ENCODE measurements around the gene PNRC2.
A peak's percentile ranks its signal among the peaks of the same experiment; 100 is the strongest.
"Not testable (repeated sequence)": the region's sequence is repeated elsewhere in the genome, so short reads cannot be mapped to it uniquely, and the experiment has no call there.

The PNRC2 gene

DNA sequence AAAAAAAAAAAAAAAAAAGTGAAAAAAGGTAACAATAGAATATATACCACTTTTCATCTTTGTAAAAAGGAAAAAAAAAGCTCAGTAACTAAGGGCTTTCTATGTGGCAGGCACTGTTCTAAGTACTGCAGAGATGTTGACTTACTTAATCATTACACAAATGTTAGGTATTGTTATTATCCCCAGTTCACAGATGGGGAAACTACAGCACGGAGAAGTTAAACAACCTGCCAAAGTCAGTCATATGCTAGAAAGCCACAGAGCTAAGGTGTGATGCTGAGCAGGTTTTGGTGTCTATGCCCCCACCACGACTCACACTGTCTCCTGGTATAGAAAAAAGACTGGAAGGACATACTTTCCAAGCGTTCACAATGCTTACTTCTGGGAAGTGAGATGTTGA is 6.6 kb upstream of the PNRC2 start:
- DNase-seq (ENCODE audit: low read depth) = no peak

DNA sequence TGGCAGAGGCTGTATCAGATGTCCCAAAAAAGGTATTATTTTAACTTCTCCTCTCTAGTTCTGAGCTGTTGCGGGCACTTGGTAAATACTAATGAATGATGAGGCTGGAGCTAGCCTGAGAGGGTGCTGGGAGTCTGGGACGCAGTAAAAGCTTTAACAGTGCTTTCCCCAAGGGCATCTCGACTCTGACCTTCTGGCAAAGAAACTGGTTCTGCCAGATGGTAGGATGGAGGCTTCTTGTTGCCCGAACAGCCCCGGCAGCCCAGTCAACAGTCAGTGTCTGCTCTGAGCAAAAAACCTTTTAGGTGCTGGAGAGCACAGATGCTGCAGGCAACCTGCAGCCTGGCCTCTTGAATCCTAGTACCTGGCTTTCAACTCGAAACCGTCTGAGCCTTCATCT is 2.5 kb upstream of the PNRC2 start:
- no peak for DNase-seq (ENCODE audit: low read depth)

DNA sequence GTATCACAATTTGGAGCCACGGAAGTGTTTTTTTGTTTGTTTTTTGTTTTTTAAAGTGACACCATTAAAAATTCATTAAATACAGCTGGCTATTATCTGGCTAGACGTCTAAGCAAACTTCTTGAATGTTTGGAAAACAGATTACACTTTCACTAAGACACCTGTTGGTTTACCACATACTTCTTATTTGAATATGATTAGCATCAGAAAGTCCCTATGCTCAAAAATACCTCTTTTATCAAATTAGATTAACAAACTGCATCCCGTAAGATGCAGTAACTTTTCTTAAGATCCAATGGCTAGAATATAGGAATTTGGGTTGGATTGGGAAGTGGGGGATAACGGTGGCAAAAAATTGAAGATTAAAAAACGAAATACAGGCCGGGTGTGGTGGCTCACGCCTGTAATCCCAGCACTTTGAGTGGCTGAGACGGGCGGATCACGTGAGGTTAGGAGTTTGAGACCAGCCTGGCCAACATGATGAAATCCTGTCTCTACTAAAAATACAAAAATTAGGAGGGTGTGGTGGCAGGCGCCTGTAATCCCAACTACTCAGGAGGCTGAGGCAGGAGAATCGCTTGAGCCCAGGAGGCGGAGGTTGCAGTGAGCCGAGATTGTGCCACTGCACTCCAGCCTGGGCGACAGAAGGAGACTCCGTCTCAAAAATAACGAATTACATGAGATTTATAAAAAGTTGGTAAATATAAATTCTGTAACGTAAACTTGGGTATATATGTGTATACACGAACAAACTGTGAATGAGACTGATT is 1.4 kb upstream of the PNRC2 start:
- not testable (repeated sequence) for DNase-seq (ENCODE audit: low read depth)

DNA sequence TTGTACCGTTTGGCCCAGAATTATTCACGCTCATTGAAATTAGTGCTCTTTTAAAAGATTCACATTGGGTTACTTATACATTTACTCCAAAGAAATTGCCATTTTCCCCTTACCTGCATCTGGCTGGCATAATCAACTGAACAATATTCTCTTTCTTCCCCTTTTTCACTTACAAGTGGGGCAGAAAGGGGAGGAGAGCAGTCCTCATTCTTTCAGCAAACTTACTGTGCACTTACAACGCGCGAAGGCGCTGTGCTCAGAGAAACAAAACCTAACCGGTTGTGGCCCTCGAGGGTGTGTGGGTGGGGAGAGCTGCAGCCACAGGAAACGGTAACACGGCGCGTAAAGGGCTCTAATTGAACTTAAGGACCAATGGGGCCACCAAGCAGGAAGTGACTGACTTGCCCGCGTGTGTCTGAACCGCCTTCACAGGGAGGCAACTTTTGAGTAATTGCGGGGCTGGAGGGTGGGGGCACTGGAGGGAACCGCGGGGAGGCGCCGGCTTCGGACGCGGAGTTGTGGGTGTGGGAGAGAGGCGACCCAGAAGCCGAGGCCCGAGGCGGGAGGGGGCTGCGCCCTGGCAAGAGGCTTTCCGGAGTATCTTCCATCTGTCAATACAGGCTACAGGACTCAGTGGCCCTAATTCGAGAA is 693 bp upstream of the PNRC2 start:
- peak; percentile 88 for DNase-seq (ENCODE audit: low read depth)

DNA sequence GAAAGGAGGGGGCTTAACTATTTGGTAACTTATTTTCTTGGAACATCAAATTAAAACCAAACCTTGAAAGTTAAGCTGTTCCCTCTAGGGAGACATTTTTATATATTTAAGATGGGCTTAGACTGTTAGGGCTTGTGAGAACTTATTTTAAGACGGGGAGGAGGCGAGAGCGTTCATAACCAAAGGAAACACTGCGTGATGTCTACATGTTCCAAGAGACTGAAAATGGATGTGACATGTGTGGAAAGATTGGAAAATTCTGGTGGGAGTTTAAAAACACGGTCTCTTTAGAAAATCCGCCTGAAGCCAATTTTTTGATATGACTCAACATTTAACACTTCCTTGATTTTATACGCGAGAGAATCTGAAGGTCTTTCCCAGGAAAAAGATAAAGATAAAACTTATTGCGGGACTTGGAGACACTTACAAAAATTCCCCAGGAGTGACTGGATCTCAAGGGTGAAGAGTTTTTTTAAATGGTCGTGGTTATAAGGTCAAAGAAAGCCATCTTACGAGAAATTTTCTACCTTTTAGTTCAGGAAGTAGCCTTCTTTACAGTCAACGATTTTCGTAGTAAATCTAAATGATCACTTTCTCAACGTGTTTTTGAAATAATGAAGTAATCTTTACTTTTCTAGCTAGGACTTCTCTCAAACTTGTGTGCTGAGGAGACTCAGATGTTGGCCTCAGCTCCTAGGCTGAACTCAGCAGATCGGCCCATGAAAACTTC is 828 bp downstream of the PNRC2 start:
- no peak for DNase-seq (ENCODE audit: low read depth)

DNA sequence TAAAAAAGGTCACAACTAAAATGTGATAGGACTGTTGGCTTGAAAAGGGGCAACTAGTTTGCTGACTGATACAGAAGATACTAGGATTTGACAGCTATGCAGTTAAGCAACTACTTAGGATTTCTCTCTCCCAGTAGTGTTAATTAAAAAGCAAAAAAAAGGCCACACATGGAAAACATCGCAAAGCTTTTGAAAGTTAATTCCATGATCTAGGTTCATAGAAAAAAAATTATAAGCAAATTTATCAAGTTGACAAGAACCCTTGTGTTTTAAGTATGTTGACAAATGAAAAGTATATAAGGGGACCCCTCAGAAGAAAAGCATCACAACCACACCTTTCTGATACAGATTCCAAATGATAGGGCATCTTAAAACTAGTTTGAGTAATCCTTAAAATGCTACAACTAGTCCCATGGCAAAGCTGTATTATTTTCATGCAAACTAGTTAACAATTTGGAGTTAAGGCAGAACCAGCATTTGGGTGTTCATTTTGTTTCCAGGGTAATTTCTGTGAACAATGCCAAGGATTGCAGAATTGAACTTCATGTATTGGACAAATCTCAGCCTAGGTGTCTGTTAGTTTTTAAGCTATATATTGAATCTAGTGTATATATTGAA is 4.1 kb downstream of the PNRC2 start:
- DNase-seq (ENCODE audit: low read depth) = no peak

DNA sequence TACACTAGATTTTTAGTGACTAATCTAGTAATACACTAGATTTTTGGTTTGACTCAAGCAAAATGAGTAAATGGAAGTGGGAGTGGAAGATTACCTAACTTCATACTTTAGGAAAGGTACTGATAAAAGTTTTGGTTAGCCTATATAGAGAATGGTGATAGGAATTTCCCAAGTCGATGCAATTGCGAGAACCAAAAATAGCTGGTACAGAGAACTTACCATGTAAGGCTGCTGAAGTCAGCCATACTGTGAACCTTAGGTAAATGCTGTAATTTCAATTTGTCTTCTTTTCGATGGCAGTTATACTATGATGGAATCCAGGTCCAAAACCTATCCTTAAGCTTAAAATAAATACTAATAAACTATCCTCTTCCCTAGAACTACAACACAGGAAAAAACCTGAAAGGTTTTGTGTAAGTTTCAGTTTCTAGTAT is 4.6 kb downstream of the PNRC2 start:
- DNase-seq (ENCODE audit: low read depth) = no peak

DNA sequence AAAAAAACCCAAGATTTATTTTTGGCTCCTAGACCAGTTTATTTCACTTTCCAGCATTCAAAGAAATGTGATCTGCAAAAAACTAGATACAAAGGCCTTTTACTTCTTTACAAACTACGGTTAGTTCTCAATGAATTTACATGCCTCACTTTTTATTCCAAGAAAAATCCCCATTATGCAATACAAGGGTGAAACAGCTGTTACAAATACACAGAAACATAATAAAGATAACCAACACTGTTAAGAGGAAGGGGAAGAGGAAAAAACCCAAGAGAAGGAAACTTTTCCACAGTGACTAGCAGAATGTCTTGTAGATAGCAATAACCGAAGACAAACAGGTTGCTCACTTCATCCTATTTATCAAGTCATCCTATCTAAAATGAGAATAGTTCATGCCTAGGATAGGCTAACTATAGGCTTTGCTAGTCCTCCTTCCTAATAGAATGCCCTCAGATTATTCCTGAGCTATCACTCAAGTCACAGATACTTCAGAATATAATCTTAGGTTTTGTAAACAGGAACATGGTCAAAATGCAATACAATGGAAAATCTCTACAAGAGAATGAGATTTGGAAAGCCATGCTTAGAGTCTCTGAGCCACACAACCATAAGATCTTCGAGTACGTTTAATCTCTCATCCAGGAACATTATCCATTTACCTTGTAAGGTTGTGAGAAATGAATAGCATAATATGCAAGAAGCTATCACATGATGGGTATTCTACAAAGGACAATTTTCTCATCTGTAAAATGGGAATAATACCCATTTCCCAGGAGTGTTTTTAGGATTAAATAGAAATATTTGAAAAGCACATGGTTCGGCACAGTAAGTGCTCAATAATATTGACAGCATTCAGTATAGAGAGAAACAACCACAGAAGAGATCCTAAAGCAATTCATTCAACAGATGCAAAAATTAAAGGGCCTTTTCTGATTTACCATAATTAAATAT is 5.4 kb downstream of the PNRC2 start:
- DNase-seq (ENCODE audit: low read depth) = no peak

DNA sequence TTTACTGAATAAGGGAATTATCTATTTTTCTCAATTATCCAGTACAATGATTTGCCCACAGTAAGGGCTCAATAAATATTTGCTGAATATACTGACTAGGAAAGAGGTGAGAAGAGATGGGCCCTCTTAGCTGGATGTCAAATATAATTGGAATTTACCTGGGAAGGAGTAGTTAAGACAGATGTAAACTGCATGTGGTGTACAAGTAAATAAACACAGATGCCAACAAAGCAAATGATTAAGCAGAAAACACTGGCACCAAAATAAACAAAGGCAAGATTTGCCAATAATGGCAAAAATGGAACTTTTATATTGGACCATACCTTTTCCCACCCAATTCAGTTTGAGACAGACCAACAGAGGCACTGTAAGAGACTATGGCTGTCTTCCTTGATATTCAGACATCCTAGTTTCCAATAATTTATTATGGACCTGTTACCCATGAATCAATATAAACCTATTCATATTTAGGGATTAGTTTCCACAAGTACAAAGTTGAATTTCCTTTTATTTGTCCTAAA is 7.4 kb downstream of the PNRC2 start:
- no peak for DNase-seq (ENCODE audit: low read depth)

DNA sequence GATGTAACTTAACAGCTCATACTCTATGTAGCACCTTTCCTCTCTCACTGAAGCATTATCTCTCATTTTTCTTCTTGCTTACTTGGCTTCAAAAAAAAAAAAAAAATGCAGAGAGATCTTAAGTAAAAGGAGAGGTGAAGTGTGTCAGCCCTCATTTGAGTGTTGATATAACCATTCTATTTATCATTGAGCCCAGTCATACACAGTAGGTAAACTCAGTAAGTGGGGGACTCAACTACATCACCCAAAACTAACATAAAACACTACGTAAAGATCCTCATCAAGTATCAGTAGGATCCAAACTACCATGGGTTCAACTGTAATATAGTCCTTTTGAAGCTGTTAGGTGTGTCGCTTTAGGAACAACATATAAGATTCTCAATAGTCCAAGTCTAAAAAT is 8.2 kb downstream of the PNRC2 start:
- DNase-seq (ENCODE audit: low read depth) = no peak

DNA sequence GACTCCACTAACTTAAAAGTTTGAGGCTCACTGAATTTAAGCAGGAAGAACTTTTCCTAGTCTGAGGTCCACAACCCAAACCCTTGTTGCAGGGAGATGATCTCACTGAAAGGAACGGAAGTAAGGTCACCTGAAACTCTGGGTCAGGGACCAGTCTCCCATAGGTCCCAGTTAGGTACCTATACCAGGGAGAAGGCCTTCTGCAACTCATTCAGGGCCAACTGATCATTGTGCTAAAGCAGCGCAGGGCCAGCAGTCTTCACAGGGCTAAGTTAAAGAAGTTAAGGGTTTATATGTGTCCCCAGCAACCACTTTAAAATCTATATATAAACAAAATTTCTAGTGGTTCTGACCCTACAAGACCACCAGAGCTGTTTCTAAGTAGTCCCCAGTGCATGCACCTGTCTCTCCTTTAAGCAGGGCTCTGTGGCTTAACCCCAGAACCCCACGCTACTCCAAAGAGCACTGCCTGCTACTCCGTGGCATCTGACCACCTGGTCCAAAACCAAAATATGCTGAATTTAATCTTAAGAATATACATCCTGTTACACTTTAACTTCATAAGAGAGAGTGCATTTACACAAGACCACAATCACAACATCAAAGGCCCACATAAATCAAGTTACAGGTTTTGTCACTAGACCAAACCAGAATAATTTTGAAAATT is 17.7 kb downstream of the PNRC2 start:
- no peak for DNase-seq (ENCODE audit: low read depth)

DNA sequence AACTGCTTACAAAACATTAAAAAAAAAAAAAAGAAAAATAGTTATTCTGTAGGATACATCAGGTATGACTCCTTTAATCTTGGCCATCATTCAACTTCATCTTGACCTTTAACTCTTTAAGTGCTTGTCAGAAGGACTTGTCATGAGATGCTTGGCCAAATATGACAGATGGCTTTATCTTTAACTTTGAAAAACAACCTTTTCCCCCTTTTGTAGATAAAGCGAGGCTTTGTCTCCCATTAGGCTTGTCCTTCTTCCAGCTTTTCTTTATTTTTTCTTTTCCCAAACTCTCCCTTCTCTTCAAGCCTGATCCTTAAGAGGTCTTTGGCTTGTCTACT is 18.2 kb downstream of the PNRC2 start:
- no peak for DNase-seq (ENCODE audit: low read depth)

DNA sequence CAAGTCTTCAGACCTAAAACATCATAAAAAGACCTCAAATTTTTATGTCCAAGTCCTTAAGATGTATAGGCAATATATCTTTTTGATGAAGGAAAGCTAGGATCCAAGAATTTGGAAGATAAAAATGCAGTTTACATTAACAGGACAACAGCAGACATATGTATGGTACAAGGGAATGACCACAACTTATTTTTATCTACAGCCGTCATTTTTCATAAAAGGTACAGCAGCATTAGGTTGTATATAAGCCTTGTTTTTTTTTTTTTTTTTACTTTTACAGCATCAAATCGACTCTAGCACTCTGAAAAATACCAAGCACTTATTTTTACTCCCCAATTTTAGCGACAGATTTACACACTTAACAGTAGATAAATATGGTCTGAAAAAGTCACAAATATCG is 19.2 kb downstream of the PNRC2 start:
- no peak for DNase-seq (ENCODE audit: low read depth)

DNA sequence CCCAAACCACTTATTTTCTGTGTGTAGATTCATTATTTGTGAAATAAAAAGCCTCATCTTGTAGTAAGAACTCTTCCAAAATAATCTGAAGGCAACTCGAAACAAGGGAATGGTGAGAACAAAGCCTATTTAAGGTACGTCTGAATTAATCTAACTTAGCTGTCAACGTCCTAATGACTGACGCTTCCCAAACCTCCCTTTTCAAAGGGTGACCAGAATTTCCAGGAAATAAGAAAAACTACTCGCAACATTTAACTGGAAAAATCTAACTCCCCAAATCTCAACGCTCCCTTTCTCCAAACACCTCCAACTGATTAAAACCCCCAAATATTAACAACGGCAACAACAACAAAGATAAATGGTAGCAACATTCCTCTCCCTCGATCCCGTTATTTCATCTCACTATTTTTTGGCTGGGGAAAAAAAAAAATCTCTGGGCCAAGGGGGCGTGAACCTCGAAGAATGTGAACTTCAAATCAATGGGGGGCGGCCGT is 19.8 kb downstream of the PNRC2 start:
- no peak for DNase-seq (ENCODE audit: low read depth)

DNA sequence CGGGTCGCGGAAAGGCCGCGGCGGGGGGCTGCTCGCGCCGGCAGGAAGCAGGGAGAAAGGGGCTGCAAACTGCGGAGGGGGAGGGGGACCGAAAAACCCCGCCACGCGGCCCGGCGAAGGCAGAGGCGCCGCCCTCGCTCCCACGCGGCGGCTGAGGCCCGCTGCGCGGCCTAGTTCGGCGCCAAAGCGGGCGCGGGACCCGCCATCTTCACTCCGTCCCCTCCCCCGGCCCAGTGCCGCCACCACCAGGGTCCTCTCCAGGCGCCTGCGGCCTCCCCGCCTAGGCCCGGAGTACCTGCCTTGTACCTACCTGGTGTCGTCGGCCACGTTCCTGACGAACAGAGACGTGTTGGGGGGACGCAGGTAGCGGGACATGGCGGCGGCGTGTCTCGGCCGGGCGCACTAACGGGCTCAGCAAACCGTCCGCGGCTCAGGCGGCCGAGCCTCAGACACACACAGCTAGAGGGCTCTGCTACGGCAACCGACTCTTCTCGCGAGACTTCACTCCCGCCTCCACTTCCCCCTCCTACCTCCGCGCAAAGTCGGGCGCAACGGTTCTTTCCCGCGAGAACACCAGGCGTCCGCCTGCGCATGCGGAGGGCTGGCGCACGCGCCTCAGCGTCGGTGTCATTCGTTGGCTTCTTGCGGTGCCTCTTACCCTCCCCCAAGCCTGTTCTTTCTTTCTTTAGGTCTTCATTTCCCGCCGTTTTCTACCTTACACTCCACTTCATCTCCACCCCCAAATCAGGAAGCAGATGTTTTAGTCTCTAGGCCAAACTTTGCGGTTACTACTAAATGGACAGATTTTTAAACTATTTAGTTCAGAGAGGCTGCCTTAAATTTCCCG is 20.5 kb downstream of the PNRC2 start, which contains the start of gene SRSF10:
Gene SRSF10 (minus strand): TSS at position 447 of the 847 bp plus-strand sequence. CDS start 72 bp downstream, at position 375.
- DNase-seq (ENCODE audit: low read depth) = peak; percentile 97

DNA sequence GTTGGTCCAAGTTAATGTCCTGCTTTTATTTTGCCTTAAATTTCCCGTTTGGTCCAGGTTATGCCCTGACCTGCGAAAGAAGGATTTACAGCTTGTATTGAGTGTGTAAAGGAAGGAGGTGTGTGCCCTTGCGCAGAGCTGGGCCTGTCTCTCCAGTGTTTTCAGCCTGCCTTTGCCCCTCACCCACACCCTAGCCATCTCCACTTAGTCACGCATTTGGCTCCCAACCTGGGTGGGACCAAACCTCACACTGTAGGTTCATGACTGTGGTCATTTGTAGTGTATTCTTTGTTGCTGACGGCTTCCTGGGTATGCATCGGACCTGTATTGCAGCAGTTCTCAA is 21.1 kb downstream of the PNRC2 start:
- peak; percentile 18 for DNase-seq (ENCODE audit: low read depth)

DNA sequence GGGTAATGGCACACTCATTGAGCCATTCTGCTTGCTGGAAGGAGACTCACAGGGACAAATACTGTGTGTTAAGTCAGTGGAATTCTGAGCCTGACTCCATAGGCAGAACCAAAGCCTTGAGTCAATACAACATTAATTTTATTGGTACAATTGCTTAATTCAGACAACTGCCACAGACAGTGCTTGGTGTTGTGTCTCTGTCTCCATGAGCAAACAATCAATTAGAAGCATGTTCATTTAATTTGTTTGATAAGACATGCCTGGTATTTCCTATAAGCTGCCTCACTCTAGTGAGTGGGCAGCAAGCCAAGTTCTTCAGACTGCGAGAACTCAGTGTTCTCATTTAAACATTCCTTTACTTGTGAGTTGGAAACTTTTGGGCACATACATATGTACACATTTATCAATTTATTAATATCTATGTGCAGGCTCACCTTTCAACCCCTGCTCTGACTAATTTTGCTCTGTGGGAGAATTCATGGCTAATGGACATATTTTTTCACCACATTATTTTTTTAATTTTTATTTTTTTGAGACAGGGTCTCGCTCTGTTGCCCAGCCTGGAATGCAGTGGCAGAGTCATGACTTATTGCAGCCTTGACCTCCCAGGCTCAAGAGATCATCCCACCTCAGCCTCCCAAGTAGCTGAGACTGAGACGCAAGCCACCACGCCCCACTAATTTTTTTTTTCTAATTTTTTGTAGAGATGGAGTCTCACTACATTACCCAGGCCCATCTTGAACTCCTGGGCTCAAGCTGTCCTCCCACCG is 25.0 kb downstream of the PNRC2 start:
- DNase-seq (ENCODE audit: low read depth) = no peak

DNA sequence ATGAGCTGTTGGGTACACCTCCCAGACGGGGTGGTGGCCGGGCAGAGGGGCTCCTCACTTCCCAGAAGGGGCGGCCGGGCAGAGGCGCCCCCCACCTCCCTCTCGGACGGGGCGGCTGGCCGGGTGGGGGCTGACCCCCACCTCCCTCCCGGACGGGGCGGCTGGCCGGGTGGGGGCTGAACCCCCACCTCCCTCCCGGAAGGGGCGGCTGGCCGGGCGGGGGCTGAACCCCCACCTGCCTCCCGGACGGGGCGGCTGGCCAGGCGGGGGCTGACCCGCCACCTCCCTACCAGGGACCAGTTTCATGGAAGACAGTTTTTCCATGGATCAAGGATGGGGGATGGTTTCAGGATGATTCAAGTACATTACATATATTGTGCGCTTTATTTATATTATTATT is 27.4 kb downstream of the PNRC2 start:
- not testable (repeated sequence) for DNase-seq (ENCODE audit: low read depth)

DNA sequence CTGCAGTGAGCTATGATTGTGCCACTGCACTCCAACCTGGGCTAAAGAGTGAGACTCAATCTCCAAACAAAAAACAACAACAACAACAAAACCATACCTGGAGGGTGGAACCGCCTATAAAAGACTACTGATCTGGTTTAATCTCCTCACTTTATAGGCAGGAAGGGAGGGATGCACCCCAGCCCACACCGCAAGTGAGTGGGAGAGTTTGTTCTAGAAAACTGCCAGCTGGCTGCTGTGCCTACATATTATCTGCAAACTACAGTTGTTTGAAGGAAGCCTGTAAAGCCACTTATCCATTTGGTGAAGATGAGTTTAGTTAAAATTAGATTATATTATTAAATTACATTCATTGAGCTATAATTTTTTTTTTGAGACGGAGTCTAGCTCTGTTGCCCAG is 29.6 kb downstream of the PNRC2 start:
- no peak for DNase-seq (ENCODE audit: low read depth)
